Measurements from ENCODE around the gene FASN.

DNA sequence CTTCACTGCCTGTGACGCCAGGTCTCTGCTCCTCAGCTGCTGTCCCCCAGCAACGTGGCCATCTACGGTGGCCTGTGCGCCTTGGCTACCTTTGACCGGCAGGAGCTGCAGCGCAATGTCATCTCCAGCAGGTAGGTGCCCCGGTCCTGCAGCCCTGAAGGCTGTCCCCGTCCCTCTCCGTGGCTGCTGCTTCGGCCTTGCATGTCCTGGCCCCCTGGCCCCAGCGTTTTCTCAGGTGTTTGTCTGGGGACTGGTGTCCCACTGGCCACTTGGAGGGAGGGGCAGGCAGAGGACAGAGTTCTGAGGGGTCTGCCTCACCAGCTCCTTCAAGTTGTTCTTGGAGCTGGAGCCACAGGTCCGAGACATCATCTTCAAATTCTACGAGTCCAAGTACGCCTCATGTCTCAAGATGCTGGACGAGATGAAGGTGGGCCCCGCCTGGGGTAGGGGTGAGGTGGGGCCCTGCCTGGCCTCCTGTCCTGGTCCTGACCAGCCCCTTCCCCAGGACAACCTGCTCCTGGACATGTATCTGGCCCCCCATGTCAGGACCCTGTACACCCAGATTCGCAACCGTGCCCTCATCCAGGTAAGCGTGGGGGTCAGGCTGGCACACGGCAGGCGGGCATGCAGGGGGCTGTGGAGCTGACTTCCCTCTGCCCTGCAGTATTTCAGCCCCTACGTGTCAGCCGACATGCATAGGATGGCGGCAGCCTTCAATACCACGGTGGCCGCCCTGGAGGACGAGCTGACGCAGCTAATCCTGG is 41.9 kb downstream of the FASN start:
- TF ChIP-seq, protein P1, sequence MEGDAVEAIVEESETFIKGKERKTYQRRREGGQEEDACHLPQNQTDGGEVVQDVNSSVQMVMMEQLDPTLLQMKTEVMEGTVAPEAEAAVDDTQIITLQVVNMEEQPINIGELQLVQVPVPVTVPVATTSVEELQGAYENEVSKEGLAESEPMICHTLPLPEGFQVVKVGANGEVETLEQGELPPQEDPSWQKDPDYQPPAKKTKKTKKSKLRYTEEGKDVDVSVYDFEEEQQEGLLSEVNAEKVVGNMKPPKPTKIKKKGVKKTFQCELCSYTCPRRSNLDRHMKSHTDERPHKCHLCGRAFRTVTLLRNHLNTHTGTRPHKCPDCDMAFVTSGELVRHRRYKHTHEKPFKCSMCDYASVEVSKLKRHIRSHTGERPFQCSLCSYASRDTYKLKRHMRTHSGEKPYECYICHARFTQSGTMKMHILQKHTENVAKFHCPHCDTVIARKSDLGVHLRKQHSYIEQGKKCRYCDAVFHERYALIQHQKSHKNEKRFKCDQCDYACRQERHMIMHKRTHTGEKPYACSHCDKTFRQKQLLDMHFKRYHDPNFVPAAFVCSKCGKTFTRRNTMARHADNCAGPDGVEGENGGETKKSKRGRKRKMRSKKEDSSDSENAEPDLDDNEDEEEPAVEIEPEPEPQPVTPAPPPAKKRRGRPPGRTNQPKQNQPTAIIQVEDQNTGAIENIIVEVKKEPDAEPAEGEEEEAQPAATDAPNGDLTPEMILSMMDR (conservative IDR thresholded peaks at IDR 0.05 in 1 of 2, IDR thresholded peaks at IDR 0.05 in 1 of 2; ENCODE audit: low read depth in 1 of 2, low read length in 2 of 2), result no peak
- no peak for TF ChIP-seq EZH2 (IDR thresholded peaks at IDR 0.05; ENCODE audit: low read length, missing control alignments)
